HepG2 (cell line): ENCODE measurements around the gene SP3. TPM values are rescaled to one million over a fixed set of nuclear protein-coding genes. Genes with fewer than 3 reads are reported as not detected.
A peak's percentile ranks its signal among the peaks of the same experiment; 100 is the strongest.

Source experiments
- CEBPG ChIP-seq: IDR thresholded peaks from 2 replicates; pipeline ENCODE4 v1.6.1; 2016
- CENPT ChIP-seq: sonication (generic); formaldehyde crosslinking; IDR thresholded peaks from 2 replicates; pipeline ENCODE4 v1.8.0; 2022; ENCODE audit warnings: low read depth, mild to moderate bottlenecking, moderate library complexity, missing genetic modification reagents
- HMG20A ChIP-seq: IDR thresholded peaks from 2 replicates; pipeline ENCODE4 v1.6.1; 2016; ENCODE audit warnings: borderline replicate concordance
- IRF2 ChIP-seq: IDR thresholded peaks from 2 replicates; pipeline ENCODE4 v1.6.1; 2018; ENCODE audit warnings: missing genetic modification reagents, missing compliant biosample characterization
- ISX ChIP-seq: sonication (generic); formaldehyde crosslinking; conservative IDR thresholded peaks from 2 replicates; pipeline ENCODE4 v1.5.0; 2020; ENCODE audit warnings: missing genetic modification reagents
- KDM1A ChIP-seq: IDR thresholded peaks from 2 replicates; pipeline ENCODE4 v1.6.1; 2016; ENCODE audit warnings: missing compliant biosample characterization
- KDM4B ChIP-seq: sonication (generic); formaldehyde crosslinking; IDR thresholded peaks from 2 replicates; pipeline ENCODE4 v1.4.0; 2020; ENCODE audit warnings: missing genetic modification reagents
- MTF1 ChIP-seq: sonication (generic); formaldehyde crosslinking; IDR thresholded peaks from 2 replicates; pipeline ENCODE4 v1.5.0; 2020; ENCODE audit warnings: missing genetic modification reagents
- SALL1 ChIP-seq: sonication (generic); formaldehyde crosslinking; IDR thresholded peaks from 2 replicates; pipeline ENCODE4 v1.8.0; 2022; ENCODE audit warnings: mild to moderate bottlenecking, missing genetic modification reagents
- SIN3B ChIP-seq: fragments of 150-350 bp; IDR thresholded peaks from 2 replicates; pipeline ENCODE4 v1.6.1; 2014; ENCODE audit warnings: low read length
- SIX4 ChIP-seq: sonication (generic); formaldehyde crosslinking; IDR thresholded peaks from 2 replicates; pipeline ENCODE4 v1.4.0; 2020; ENCODE audit warnings: missing genetic modification reagents
- SMC3 ChIP-seq: IDR thresholded peaks from 2 replicates; pipeline ENCODE4 v1.6.1; 2011; ENCODE audit warnings: low read length, improper control_type of control experiment
- ZKSCAN1 ChIP-seq: fragments of 150-350 bp; IDR thresholded peaks from 2 replicates; pipeline ENCODE4 v1.6.1; 2014; ENCODE audit warnings: low read length
- ZNF160 ChIP-seq: sonication (generic); formaldehyde crosslinking; IDR thresholded peaks from 2 replicates; pipeline ENCODE4 v1.8.0; 2022; ENCODE audit warnings: mild to moderate bottlenecking, inconsistent platforms, missing genetic modification reagents
- ZNF251 ChIP-seq: sonication (generic); formaldehyde crosslinking; IDR thresholded peaks from 2 replicates; pipeline ENCODE4 v1.9.0; 2021; ENCODE audit warnings: mild to moderate bottlenecking, missing genetic modification reagents
- polyA plus RNA-seq, 8 experiments: library from polyadenylated mRNA; depleted of rRNA in 3 of 8; stranded (reverse) in 7 of 8; unstranded in 1 of 8; fragments of >200 nt; fragmentation: Illumina TruSeq in 4 of 8; extraction: Trizol in 4 of 8; gene quantifications; 2 replicates each; pipeline versions ENCODE4 v1.2.1 to v1.2.3, GENCODE V29; 2011 to 2016; ENCODE audit warnings: low read depth in 4 of 8, missing spikeins in 1 of 8, mixed read lengths in 1 of 8; ENCODE audit not compliant: insufficient read depth in 1 of 8
- total RNA-seq, 5 experiments: library from RNA; depleted of rRNA; stranded (reverse); fragments of >200 nt; fragmentation: Illumina TruSeq; extraction: Trizol; gene quantifications; 2 replicates each; pipeline ENCODE4 v1.2.3, GENCODE V29; 2016; ENCODE audit warnings: low read depth in 1 of 5
- TF ChIP-seq, protein P1 (sequence below): sonication (generic); formaldehyde crosslinking; IDR thresholded peaks from 2 replicates; pipeline ENCODE4 v1.4.0; 2020; ENCODE audit warnings: missing genetic modification reagents, mild to moderate bottlenecking, borderline replicate concordance
- TF ChIP-seq, protein P2 (sequence below): sonication (generic); formaldehyde crosslinking; IDR thresholded peaks from 2 replicates; pipeline ENCODE4 v1.4.0; 2020; ENCODE audit warnings: missing genetic modification reagents
- TF ChIP-seq, protein P3 (sequence below): sonication (generic); formaldehyde crosslinking; conservative IDR thresholded peaks from 2 replicates; pipeline ENCODE4 v1.4.0; 2020; ENCODE audit warnings: missing genetic modification reagents

Gene SP3
- total and polyA plus RNA-seq, 2 of the 13 experiments (the other 11 are each of a cell fraction or from before 2014, with no cell fraction given): 57.3 to 132 TPM

DNA sequence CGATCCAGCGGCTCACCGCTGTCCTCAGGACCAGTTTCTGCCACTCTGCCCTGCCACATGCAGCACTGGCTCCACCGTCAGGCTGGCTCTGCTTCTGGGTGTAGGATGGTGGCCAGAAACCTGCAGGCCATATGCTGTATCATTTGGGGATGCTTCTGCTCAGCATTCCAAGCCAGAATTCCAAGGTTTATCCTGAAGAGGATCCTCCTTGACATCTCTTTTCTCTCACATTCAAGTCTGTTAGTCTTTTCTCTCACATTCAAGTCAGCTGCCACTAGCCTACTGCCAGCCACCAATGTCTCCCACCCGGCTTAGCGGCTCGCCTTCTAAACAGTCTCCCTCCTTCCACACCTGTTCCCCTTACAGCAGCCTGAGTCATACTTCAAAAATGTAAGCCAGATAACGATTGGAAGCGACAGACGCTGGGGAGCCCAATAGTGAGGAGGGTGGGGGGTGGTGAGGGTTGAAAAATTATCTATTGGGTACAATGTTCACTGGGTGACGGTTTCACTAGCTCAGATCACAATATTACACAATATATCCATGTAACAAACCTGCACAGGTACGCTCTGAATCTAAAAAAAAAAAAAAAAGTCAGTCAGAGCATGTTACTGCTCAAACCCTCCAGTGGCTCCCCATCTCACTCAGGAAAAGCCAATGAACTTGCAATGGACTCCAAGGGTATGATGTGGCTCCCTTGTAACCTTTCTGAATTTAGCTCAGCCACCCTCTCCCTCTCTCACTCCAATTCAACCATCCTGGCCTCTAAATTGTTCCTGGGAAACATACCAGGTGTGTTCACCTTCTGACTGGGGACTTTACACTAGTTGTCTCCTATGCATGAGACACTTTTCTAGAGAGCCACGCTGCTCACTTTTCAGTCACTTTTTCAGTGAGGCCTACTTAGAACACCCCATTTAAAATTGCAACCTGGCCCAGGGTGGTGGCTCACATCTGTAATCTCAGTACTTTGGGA lies 38.8 kb upstream of the SP3 start (continued):
- peak; percentile 46; the same call in 1 of the 2 replicates for TF ChIP-seq KDM4B (CRISPR knock-in tag)
- TF ChIP-seq ZNF251 (CRISPR knock-in tag): no peak
- TF ChIP-seq SALL1: peak; percentile 64
- TF ChIP-seq SIX4 (CRISPR knock-in tag): no peak
- TF ChIP-seq CENPT: no peak
- peak; percentile 65; the same call in 1 of the 2 replicates for TF ChIP-seq IRF2
- no peak for TF ChIP-seq ISX (CRISPR knock-in tag)
- TF ChIP-seq CEBPG (CRISPR knock-in tag): peak; percentile 38; the same call in 1 of the 2 replicates
- TF ChIP-seq ZKSCAN1: no peak
- 0 out of 2 replicates have a peak, but pooled peaks have one; percentile 32 for TF ChIP-seq KDM1A
- no peak for TF ChIP-seq SIN3B
- TF ChIP-seq, protein P1, sequence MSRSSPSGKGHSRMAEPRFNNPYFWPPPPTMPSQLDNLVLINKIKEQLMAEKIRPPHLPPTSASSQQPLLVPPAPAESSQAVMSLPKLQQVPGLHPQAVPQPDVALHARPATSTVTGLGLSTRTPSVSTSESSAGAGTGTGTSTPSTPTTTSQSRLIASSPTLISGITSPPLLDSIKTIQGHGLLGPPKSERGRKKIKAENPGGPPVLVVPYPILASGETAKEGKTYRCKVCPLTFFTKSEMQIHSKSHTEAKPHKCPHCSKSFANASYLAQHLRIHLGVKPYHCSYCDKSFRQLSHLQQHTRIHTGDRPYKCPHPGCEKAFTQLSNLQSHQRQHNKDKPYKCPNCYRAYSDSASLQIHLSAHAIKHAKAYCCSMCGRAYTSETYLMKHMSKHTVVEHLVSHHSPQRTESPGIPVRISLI (CRISPR knock-in tag): 0 out of 2 replicates have a peak, but pooled peaks have one; percentile 13
- TF ChIP-seq MTF1 (CRISPR knock-in tag): no peak
- 0 out of 2 replicates have a peak, but pooled peaks have one; percentile 13 for TF ChIP-seq HMG20A (CRISPR knock-in tag)
- TF ChIP-seq, protein P2, sequence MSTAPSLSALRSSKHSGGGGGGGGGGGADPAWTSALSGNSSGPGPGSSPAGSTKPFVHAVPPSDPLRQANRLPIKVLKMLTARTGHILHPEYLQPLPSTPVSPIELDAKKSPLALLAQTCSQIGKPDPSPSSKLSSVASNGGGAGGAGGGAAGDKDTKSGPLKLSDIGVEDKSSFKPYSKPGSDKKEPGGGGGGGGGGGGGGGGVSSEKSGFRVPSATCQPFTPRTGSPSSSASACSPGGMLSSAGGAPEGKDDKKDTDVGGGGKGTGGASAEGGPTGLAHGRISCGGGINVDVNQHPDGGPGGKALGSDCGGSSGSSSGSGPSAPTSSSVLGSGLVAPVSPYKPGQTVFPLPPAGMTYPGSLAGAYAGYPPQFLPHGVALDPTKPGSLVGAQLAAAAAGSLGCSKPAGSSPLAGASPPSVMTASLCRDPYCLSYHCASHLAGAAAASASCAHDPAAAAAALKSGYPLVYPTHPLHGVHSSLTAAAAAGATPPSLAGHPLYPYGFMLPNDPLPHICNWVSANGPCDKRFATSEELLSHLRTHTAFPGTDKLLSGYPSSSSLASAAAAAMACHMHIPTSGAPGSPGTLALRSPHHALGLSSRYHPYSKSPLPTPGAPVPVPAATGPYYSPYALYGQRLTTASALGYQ (CRISPR knock-in tag): no peak
- TF ChIP-seq ZNF160 (CRISPR knock-in tag): no peak
- TF ChIP-seq SMC3: peak; percentile 73
- TF ChIP-seq, protein P3, sequence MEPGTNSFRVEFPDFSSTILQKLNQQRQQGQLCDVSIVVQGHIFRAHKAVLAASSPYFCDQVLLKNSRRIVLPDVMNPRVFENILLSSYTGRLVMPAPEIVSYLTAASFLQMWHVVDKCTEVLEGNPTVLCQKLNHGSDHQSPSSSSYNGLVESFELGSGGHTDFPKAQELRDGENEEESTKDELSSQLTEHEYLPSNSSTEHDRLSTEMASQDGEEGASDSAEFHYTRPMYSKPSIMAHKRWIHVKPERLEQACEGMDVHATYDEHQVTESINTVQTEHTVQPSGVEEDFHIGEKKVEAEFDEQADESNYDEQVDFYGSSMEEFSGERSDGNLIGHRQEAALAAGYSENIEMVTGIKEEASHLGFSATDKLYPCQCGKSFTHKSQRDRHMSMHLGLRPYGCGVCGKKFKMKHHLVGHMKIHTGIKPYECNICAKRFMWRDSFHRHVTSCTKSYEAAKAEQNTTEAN: no peak
